HG02840 (cell line): ENCODE data around the gene ATXN10.

Experiments used
- ATAC-seq: cut with Tn5 transposase; IDR thresholded peaks from one replicate; pipeline ENCODE4 v1.9.1; 2021; ENCODE audit warnings: mild to moderate bottlenecking, moderate library complexity, moderate number of reproducible peaks; ENCODE audit not compliant: unreplicated experiment, low FRiP score

The ATXN10 gene

DNA sequence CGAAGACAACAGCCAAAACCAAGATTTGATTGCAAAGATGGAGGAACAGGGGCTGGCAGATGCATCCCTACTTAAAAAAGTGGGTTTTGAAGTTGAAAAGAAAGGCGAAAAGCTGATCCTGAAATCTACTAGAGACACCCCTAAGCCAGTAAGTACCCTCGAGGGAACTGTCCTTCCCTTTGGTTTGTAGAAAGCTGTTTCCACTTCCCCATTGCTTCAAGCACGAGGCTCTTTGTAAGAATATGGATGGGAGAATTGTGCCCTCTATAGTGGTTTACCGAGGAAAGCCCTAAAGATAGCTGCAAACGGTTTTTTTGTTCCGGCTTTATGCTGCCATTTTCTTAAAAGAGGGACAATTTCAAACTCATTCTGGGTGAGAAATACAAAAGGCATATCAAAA lies 171.4 kb downstream of the ATXN10 start:
- ATAC-seq = no peak

DNA sequence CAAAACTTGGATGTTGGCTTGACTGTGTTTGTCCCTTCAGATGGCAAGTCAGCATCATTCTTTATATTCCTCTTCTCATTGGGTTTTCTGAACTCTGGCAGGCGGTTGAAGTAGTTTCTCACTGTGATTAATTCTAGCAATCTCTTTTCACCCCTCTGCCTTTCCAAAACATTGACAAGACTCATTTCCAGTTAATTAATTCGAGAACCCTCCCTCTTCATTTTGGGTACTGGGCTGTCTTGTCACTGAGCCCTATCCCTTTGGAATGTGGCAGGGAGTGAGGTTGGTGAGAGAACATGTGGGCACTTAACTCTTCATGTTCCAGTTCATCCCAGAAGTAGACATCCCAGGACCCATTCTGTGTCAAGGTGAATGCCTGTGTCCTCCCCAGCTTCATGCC lies 172.4 kb downstream of the ATXN10 start:
- no peak for ATAC-seq

DNA sequence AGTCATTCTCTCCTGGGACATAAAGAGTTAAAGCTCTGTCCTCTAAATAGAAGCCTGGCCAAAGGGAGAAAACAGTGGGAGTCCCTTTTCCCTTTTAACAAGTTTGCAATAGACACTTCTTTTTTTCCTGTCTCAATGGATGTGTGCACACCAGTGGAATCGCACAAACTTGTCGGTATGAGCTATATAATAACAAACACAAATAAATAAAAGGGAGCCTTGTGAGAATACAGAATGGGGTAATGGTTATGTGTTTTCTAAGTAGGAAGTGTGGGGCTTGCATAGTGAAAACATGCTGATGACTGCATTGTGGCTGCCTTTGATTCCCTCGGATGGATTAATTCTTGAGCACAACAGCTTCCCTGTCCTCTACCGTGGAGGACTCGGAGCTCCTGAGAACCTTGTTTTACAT lies 173.4 kb downstream of the ATXN10 start:
- ATAC-seq = no peak

DNA sequence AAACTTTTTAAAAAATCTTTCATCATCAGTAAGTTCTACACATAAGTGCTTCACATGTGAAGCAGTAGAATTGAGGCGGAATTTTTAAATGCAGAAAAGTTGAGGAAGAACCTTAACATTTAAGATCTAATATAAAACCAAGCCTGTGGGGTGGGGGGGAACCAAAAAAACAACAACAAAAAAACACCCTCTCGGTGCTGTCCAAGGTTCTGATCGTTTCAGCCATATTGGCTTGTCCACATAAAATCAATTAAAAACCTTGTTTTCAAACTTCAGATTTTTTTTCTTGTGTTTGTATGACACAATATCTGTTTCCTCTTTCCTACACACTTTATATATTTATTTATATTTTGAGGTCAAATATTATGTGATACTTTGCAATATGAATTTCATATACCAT lies 175.3 kb downstream of the ATXN10 start:
- ATAC-seq = no peak

DNA sequence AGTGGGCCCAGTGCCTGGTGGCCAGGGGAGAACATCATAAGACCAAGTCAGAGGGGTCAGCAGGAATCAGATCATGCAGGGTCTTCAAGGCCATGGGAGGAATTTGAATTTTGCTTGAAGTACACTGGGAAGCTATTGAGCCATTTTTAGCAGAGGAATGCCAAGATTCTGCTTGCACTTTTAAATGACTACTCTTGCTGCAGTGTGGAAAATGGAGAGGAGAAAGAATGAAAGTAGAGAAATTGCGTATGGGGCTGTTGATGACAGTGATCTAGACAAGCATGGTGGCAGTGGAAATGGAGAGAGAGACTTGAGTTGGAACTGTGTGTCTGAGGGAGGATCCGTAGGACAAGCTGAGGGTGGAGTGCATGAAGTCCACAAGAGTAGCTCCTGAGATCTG lies 177.3 kb downstream of the ATXN10 start:
- no peak for ATAC-seq

DNA sequence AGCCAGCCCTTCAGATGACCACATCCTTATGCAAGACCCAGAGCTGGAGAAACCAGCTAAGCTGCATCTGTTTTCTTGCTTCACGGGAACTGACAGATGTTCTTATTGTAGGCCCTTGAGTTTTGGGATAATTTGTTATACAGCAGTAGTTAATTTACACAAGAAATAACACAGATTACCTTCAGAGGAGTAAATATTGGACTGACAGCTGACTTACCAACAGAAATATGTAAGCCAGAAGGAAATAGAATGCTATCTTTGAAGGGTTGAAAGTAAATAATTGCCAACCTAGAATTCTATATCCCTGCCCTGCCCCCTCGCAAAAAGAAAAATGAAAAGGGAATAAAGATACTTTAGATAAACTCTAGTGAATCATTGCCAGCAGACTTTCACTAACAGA lies 181.2 kb downstream of the ATXN10 start:
- ATAC-seq = no peak

DNA sequence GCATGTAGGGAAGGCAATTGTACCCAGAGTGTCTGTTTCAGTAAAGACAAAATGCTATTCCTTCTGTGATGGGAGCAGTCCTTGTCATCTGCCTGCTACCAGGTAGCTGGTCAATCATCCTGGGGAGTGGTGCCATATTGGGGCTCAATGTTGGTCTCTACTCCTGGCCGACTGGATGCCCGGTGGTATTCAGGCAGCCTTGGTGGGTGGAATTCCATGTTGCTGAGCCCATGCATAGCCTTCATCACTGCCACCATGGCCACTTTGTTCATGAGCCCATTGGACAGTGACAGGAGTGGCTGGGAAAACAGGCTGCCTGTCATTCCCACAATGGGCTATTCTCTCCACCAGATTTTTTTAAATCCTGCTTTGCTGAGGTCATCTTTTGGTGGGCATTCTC lies 184.3 kb downstream of the ATXN10 start:
- no peak for ATAC-seq

DNA sequence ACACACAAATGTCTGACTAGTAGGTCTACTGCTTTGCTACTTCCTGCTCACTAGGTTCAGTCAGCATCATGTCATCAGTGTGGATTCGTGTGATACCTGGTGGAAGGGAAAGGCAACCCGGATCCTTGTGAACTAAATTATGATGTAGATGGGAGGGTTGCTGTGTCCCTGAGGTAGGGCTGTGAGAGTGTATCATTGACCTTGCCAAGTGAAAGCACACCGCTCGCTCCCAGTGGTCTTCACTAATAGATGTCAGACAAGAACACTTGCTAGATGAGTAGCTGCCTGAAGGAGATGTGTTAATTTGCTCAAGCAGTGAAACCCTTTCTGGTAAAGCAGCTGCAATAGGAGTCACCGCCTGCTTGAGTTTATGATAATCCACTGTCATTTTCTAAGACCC lies 185.9 kb downstream of the ATXN10 start:
- no peak for ATAC-seq

DNA sequence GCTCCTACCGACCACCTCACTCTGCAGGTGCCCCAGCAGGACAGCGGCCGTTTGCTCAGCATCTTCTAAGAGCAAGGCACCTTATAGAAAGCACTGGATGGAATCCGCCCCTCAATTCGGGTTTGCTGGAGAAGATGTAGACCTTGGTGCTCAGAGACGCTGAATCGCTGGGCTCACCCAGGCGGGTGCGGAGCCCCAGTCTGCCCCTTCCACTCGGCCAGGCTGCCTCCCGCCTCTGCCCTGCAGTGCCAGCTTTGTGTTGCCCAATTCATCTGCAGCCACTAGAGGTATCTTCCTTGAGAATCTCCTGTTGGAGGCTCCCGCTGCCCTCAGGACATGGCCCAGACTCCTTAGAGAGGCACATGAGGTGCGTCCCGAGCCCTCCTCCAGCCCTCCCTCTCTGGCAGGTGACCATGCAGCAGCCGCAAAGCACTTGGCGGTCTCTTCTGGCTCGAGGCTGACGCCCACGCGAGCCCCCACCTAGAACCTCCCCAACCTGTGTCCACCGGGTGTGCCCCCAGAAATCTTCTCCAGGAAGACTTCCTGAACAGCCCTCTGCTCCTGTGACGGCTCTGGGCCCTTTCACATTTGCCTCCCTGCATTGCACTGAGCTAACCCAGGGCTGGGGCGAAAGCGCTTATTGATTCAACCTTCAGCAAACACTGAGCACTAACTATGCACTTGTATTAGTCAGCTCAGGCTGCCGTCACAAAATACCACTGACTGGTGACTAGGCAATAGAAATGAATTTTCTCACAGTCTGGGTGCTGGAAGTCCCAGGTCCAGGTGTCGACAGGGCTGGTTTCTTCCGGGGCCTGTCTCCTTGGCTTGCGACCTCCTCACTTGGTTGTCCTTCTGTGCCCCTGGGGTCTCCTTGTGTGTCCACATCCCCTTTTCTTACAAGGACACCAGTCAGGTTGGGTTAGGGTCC lies 187.9 kb downstream of the ATXN10 start:
- ATAC-seq = no peak

DNA sequence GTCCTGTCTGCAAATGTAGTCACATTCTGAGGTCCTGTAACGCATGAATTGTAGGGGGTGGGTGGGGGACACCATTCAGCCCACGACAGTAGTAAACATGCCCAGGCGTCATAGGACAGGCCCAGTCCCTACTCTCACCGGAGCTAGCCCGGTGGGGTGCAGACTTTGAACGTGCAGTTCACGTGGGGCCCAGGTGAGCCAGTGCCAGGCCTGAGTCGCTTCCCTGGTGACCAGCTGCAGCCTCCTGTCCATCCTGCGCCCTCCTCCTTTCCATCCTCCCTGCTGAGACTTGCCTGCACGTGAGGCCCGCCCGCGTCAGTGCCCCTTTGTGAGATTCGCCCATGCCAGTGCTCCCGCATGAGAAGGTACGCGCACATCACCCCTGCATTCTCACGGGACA lies 188.6 kb downstream of the ATXN10 start:
- no peak for ATAC-seq

DNA sequence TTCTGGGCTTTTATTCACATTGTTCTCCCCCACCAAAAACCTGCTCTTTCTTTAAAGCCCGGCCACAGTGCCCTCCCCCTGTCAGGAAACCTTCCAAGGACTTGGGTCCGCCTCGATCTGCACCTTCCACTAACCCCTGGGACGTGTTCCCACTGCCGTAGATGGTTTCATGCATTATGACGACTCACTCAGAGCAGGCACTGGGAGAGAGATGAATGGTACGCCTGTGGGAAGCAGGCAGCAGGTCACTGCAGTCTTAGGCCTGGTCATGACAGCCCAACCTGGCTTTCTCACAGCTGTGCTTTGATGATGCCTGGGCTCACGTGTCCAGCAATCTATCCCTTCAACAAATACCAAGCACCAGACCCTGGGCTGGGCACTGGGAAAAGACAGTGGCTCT lies 189.6 kb downstream of the ATXN10 start:
- ATAC-seq = no peak

DNA sequence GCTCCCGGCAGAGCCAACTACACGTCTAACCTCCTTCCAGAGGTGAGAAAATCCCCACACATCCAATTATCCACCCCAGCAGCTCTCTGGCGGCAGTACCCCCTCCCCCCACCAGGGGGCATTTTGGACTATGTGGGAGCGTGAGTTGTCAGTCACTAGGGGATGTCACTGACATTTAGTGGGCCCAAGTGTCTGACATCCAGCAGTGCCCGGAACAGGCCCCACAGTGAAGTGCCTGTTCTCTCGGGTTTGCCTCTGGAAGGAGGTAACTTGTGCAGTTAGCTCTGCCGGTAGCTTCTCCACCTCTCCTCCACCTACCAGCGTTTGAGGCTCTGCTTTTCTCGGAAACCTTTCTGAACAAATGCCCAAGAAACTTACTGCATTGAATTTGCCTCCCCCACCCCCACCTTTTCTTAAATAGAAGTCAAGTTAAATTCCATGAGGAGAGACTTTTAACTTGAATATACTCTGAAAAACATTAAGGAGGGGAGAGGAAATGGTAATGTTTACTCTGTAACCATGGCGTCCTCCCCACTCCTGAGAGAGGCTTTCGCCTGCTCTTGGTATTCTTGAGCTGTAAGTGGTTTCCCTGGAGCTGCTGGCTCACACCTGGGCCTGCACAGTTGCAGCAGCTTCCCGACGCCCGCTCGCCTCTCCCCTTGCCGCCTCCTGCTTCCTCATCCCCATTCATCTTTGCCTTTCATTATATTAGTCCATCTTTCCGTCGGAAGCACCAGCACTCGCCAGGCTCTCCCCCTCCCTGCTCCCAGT lies 192.5 kb downstream of the ATXN10 start:
- ATAC-seq = no peak

DNA sequence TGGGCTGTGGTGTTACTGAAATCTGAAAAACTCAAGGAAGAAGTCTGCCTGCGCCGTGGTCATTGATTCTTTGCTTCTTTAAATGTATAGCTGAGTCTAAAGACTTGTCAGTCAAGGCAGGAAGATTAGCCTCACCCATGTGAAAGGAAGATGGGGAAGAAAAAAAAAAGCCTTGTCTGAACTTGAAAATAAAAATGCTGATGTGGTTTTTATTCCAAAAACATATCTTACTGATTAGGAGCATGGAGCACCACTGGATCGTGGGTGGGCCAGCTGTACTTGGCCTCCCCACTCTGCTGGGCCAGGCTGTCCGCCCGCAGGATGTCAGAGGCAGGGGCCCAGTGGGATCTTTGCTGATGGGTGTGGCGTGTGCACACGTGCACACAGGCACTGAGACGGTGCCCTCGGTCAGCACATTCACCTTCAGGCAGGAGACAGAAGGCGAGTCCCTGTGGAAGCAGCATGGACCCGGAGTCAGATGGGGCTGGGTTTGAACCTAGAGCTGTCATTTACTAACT lies 193.4 kb downstream of the ATXN10 start:
- no peak for ATAC-seq

DNA sequence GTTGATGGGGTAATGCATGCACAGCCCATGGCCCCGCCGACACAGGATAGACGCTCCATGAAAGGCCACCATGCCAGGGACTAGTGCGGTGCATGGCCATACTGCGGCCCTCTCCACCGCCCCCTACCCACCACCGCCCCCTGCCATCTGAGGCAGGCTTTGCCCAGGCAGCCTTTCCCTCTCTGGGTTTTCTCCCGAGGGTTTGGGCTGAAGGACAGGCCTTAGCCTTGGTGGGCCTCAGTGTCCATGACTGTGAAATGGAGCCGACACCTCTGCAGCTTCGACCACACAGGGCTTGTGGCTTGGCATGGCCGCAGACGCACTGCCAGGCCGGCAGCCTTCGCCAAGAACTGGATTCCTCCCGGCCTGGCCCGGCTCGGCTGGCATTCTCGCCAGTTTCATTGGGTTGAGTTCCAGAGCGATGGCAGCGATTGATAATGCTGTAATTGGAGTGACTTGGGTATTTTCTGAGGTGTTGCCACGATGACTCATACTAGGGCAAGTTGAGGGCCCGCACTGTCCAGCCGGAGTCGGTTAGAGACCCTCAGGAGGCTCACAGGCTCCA lies 194.0 kb downstream of the ATXN10 start:
- ATAC-seq = no peak

DNA sequence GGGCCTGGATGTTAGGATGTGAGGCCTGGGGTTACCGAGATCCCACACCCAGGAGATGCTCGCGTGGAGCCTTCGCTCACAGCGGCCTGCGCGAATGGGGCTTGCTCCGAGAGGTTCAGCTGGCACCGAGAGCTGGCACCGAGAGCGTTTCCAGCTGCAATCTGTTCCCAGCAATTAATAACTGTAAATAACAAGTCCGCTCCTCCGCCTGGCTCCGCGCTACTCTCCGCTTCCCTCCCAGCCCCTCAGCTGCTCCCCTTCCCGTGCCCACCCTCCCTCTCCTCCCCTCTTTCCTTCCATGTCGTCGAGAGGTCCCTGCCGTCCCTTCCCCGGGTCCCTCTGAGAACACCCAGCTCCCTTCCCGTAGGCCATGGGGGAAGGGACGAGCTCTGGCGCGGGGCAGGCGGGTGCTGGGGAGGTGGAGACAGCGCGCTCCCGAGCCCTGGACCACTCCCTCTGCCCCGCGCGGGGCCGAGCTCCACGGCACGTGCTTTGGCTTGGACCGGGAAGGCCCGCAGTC lies 194.6 kb downstream of the ATXN10 start:
- ATAC-seq = no peak

DNA sequence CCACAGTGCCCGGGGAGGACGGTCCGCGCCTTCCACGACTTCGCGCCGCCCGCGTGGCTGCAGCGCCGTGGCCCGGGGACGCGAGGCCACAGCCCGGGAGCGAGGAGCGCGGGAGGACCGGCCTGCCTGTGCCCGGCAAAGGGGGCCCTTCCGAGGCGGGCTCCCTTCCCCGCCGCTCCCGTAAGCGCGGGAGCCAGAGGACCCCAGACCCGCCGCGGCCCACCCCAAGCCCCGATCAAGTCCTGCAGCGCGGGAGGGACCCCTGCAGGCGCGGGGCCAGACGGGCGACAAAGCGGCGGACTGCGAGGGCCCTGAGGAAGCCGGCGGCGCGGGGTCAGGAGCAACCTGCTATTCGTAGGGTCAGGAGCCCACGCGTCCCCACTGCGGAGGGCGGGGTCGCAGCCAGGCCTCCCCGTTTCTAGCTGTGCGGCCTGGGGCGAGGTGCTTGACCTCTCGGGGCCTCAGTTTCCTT lies 195.0 kb downstream of the ATXN10 start:
- no peak for ATAC-seq

DNA sequence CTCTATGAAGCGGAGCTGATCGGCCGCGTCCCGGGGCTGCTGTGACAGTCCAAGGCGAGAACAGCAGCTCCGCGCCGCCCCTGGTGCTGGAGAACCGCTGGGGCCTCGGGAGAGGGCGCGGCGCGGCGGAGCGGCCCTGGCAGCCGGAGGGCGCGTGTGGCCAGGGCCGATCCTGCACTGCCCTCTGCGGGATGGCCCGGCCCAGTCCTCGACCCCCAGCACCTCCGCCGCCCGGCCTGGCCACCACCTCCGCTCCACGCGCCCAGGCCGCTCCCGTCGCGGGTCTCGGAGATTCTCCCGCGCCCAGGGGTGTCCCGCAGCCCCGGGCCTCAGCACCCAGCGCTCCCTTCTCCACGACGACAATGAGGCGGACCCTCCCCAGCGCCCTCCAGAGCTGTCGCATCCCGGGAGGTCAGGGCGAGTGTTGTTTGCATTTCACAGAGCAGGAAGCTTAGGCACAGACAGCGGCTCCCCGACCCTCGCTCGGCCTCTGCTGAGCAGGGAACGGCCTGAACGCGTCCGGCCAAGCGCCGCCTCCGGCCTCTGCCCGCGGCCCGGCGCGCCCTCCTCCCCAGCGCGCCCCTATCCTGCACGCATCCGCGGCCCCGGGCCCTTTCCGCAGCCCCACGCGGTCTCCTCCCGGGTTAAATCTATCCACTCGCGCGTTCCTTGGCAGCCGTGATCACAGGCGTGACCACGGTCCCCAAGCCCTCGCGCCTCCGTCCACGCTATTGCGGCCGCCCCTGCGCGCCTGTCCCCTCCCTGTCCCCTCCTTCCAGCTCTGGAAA lies 195.7 kb downstream of the ATXN10 start:
- ATAC-seq = no peak

DNA sequence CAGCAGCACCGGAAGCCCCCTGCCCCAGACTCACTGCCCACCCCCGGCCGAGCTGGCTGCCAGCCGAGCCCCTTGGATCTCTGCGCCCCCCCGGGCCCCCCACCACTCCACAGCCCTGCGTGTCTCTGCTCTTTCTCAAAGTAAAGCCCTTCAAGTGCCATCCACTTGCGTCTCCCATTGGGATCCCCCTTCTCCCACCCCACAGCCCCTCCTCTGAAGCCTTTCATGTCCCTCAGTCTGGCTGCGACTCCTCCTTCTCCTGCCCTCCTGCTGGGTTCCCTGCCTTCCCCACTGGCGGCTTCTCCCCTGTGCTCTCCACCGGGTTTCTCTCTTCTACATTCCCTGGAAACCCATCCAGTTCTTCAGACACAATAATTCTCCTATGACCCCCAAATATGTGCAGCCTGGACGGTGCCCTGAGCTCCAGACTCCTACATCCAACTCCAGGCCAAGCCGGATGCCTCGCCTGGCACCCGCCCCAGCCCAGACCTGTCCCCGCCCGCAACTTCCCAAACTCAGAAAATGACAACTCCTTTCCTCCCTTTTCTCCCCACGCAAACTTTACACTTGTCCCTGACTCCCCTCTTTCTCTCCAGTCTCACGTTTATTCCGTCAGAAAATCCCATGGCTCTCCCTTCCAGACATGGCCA lies 196.4 kb downstream of the ATXN10 start:
- no peak for ATAC-seq

DNA sequence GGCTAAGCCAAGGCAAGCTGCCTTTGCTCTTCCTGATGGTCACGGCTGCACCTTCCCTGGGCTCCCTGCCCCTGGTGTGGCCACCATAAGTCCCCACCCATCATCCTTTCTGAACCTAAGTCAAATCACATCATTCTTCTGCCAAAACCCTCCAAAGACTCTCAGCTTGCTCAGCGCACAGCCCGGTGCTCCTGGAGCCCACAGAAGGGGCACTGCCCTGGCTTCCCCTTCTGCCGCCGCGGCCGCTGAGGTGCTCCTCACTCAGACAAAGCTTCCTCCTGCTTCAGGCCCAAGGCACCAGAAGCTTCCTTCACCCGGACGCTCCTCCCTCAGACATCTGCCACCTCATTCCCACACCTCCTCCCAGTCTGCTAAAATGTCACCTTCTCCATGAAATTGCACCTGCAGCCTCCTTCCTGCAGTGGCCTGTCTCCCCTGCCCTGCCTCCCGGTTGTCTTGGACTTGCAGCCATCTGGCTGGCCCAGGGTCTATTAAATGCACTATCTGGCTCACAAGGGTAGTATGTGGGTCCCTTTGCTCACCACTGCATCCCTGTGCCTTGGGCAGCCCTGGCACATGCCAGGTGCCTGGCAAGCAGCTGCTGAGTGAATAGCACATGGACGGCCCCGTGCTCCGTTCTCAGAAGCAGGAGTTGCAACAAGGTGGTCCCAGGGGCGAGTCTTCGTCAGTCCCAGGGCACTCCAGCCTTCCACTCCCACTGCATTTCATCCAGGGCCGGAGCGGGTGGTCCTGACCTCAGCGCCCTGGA lies 197.1 kb downstream of the ATXN10 start:
- ATAC-seq = no peak
